OCI-LY7 (cell line): Measurements from ENCODE around the gene MKI67. TPM values are rescaled to one million over a fixed set of nuclear protein-coding genes. Genes with fewer than 3 reads are reported as not detected.

Experiments used
- BruUV-seq: library from RNA; stranded (reverse); fragments of 400-500 nt; replicated peaks from 2 replicates; lab custom pipeline; 2021; lab: Mats Ljungman, UMichigan
- CTCF ChIA-PET: fragments of 300-600 bp; sonication (Branson Sonifier 250); formaldehyde crosslinking; loops from one replicate; lab custom pipeline; 2022; ENCODE audit warnings: antibody characterized with exemption; ENCODE audit not compliant: unreplicated experiment; lab: Charles Lee
- POLR2A ChIA-PET: fragments of 300-600 bp; sonication (Branson Sonifier 250); formaldehyde crosslinking; loops from one replicate; lab custom pipeline; 2022; ENCODE audit warnings: antibody characterized with exemption; lab: Charles Lee
- DNase-seq: peaks from one replicate; pipeline ENCODE4 v3.0.0-alpha.2; 2015; ENCODE audit warnings: low spot score
- H2AFZ ChIP-seq: fragments of 200-600 bp; sonication (generic), shearing (Covaris generic); 2 replicates; pipeline ENCODE4 v1.6.1; 2014; ENCODE audit warnings: mild to moderate bottlenecking, antibody characterized with exemption, low read length, moderate library complexity
- H3K27ac ChIP-seq: fragments of 200-600 bp; sonication (generic); 2 replicates; pipeline ENCODE4 v1.5.1; 2014; ENCODE audit warnings: mixed run types, low read depth, mild to moderate bottlenecking, moderate library complexity, low read length, inconsistent platforms; ENCODE audit not compliant: poor library complexity, severe bottlenecking
- H3K36me3 ChIP-seq: fragments of 200-600 bp; sonication (generic); 2 replicates; pipeline ENCODE4 v1.6.1; 2014; ENCODE audit warnings: mild to moderate bottlenecking, antibody characterized with exemption, low read length, moderate library complexity, mixed read lengths; ENCODE audit not compliant: insufficient read depth
- H3K4me1 ChIP-seq: fragments of 200-600 bp; sonication (generic); 2 replicates; pipeline ENCODE4 v1.5.1; 2014; ENCODE audit warnings: mild to moderate bottlenecking, low read length; ENCODE audit not compliant: insufficient read depth, poor library complexity, severe bottlenecking
- H3K4me2 ChIP-seq: fragments of 200-600 bp; sonication (generic); 2 replicates; pipeline ENCODE4 v1.6.1; 2014; ENCODE audit warnings: mild to moderate bottlenecking, low read length
- H3K4me3 ChIP-seq: fragments of 200-600 bp; sonication (generic); 2 replicates; pipeline ENCODE4 v1.5.1; 2014; ENCODE audit warnings: mild to moderate bottlenecking, low read depth, low read length; ENCODE audit not compliant: poor library complexity, severe bottlenecking
- H3K79me2 ChIP-seq: fragments of 200-600 bp; sonication (generic); 2 replicates; pipeline ENCODE4 v1.6.1; 2016; ENCODE audit warnings: low read depth, mild to moderate bottlenecking, low read length, moderate library complexity, mixed read lengths; ENCODE audit not compliant: insufficient read depth
- H3K9me2 ChIP-seq: fragments of 200-600 bp; sonication (generic); 2 replicates; pipeline ENCODE4 v1.6.1; 2016; ENCODE audit warnings: mild to moderate bottlenecking, low read length, mixed read lengths; ENCODE audit not compliant: insufficient read depth
- H3K9me3 ChIP-seq: fragments of 200-600 bp; sonication (generic); 2 replicates; pipeline ENCODE4 v1.6.1; 2014; ENCODE audit warnings: mild to moderate bottlenecking, mixed run types, low read length, mixed read lengths
- H4K20me1 ChIP-seq: fragments of 200-600 bp; sonication (generic); 2 replicates; pipeline ENCODE4 v1.6.1; 2014; ENCODE audit warnings: mild to moderate bottlenecking, antibody characterized with exemption, low read length, moderate library complexity, mixed read lengths; ENCODE audit not compliant: insufficient read depth
- CTCF ChIP-seq: fragments of 200-600 bp; sonication (generic); conservative IDR thresholded peaks from 2 replicates; pipeline ENCODE4 v1.5.1; 2014; ENCODE audit warnings: mild to moderate bottlenecking, antibody characterized with exemption, low read length, moderate library complexity, mixed read lengths
- EZH2phosphoT487 ChIP-seq: fragments of 200-600 bp; sonication (generic); IDR thresholded peaks from 2 replicates; pipeline ENCODE4 v1.6.1; 2018; ENCODE audit warnings: low read depth, borderline replicate concordance, mild to moderate bottlenecking, mixed run types, antibody characterized with exemption, low read length, moderate library complexity, mixed read lengths
- intact Hi-C: fragments of 100-400 bp; cut with micrococcal nuclease; formaldehyde crosslinking; loops from one replicate; pipeline ENCODE4 v1.10.0; 2022; ENCODE audit not compliant: unreplicated experiment
- total RNA-seq, 2 experiments: library from RNA; depleted of rRNA in 1 of 2; stranded (reverse); fragments of >200 nt in 1 of 2; shearing (Covaris generic) in 1 of 2; gene quantifications; 2 replicates each; pipeline ENCODE4 v1.2.3, GENCODE V29; 2014 to 2022

Gene MKI67
- total RNA-seq, 2 experiments from 2014 or later: 139 to 192 TPM

GRCh38 chr10:128110339-128110738 lies 15.9 kb downstream of the MKI67 start:
- H3K4me3 ChIP-seq: no peak overlapping the region
- peaks cover 100% of the 10 kb centered on the region for H3K36me3 ChIP-seq
- no peaks in the 10 kb centered on the region for H3K4me1 ChIP-seq
- TF ChIP-seq EZH2phosphoT487 (no peak), CTCF (no peak)
- POLR2A ChIA-PET: interaction anchor here (0.8 kb wide), 1 partner anchor 12 kb away, joined by 3 read pairs; no protein-coding TSS in a partner anchor
- H4K20me1 ChIP-seq: peaks cover 26% of the 10 kb centered on the region
- no TSS peak for BruUV-seq
- intact Hi-C loops: no loop called here
- no peak overlapping the region for H2AFZ ChIP-seq
- CTCF ChIA-PET: no interaction called here
- no peaks in the 10 kb centered on the region for H3K9me3 ChIP-seq
- no peak overlapping the region for H3K4me2 ChIP-seq
- H3K79me2 ChIP-seq: peaks cover 9% of the 10 kb centered on the region; the same call in 1 of the 2 replicates
- H3K27ac ChIP-seq: no peak overlapping the region
- H3K9me2 ChIP-seq: no peaks in the 10 kb centered on the region
- DNase-seq: no peak

GRCh38 chr10:128109707-128110106 lies 16.5 kb downstream of the MKI67 start:
- peaks cover 3% of the 10 kb centered on the region; the same call in 1 of the 2 replicates for H3K79me2 ChIP-seq
- no peaks in the 10 kb centered on the region for H3K9me3 ChIP-seq
- H3K36me3 ChIP-seq: peaks cover 100% of the 10 kb centered on the region
- ChIA-PET POLR2A (no interaction called here), CTCF (no interaction called here)
- H3K9me2 ChIP-seq: no peaks in the 10 kb centered on the region
- TF ChIP-seq CTCF: no peak
- TF ChIP-seq EZH2phosphoT487: no peak
- DNase-seq: no peak
- H3K27ac ChIP-seq: no peak overlapping the region
- BruUV-seq: no TSS peak
- intact Hi-C loops: no loop called here
- no peak overlapping the region for H2AFZ ChIP-seq
- no peak overlapping the region for H3K4me3 ChIP-seq
- H4K20me1 ChIP-seq: peaks cover 20% of the 10 kb centered on the region
- no peak overlapping the region for H3K4me2 ChIP-seq
- H3K4me1 ChIP-seq: no peaks in the 10 kb centered on the region

GRCh38 chr10:128105383-128105782 lies 20.8 kb downstream of the MKI67 start:
- Histone ChIP-seq H3K79me2 (no peaks in the 10 kb centered on the region), H3K9me3 (no peaks in the 10 kb centered on the region), H3K4me1 (no peaks in the 10 kb centered on the region), H3K4me3 (no peak overlapping the region), H3K27ac (no peak overlapping the region), H3K36me3 (peaks cover 100% of the 10 kb centered on the region), H4K20me1 (peaks cover 12% of the 10 kb centered on the region), H3K4me2 (no peak overlapping the region), H3K9me2 (no peaks in the 10 kb centered on the region), H2AFZ (no peak overlapping the region)
- intact Hi-C loops: no loop called here
- no TSS peak for BruUV-seq
- TF ChIP-seq EZH2phosphoT487: no peak
- no peak for TF ChIP-seq CTCF
- no peak for DNase-seq
- POLR2A ChIA-PET: interaction anchor here (0.9 kb wide), 1 partner anchor 9 kb away, joined by 3 read pairs; no protein-coding TSS in a partner anchor
- CTCF ChIA-PET: no interaction called here
